SKM-1 (cell line): ENCODE results near the gene UPK3A.

Experiments
- DNase-seq: peaks from one replicate; lab custom pipeline; 2025; ENCODE audit not compliant: unreplicated experiment; lab: John Stamatoyannopoulos, UW

The UPK3A gene

DNA sequence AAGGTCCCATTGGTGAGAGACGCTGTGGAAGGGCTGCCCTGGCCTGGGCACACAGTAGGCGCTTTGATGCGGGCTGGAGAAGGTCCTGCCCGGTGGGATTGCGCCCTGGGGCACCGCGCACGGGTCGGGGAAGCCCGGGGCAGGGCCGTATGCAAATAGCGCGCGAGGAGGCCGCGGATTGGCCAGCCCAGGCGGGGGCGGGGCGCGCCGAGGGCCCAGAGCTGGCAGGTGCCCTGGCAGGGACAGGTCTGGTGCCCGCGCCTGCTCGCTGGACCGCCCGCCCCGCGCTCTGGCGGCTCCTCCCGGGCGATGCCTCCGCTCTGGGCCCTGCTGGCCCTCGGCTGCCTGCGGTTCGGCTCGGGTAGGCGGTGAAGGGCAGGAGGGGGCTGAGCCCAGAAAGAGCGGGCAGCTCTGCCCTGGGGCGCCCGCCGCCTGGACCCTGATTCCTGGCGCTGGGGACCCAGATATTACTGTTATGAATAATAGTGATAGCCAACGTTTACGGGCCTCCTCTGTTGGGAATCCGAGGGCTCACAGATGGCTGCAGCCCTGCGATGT is at the start of gene UPK3A:
Gene UPK3A, plus strand, starts transcription at position 245 of the 558 bp plus-strand sequence. Its CDS starts 65 bp downstream, at position 310.
- DNase-seq = no peak

GRCh38 chr22:45235101-45235777 is 49.5 kb upstream of the UPK3A start:
- DNase-seq = peak; percentile 91

- no peak for DNase-seq
These were observed 48.9 kb upstream of the UPK3A start for GRCh38 chr22:45235851-45236342.

DNA sequence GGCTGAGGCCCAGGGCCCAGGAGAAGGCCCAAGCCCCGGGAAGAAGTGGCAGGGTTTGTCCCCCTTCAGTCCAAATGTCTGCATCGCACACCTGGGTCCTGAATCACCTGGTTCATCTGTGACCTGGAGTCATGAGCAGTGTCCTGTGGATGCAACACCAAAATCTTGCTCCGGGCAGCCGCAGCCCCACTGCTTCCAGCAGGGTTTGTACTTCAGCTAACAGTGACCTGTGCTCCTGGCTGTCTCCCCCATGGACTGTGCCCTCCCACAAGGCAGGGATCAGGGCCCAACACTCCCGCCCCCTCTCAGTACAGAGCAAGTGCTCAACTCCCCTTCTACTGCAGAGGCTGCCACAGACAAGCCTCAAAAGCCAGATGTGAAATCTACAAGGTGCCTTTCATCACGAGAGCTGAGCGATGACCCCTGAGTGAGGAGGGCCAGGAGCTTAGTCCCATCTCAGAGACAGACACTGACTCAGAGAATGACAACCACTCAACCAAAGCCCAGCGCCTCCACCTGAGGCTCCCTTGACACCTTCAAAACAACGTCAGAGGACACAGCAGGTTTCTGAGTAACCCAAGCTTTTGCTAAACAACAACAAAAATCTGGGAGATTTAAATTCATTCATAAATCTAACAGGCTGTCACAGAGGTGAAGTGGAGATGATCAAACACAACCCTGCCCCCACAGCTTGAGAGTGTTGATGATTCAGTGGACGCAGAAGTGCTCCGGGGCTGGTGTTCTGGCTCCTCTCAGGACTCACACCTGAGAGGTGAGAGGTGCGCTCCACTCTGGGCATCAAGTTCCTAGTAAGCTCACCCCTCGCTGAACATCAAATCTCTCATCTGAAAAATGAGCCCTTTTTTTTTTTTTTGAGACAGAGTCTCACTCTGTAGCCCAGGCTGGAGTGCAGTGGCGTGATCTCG is 47.4 kb upstream of the UPK3A start:
- no peak for DNase-seq

DNA sequence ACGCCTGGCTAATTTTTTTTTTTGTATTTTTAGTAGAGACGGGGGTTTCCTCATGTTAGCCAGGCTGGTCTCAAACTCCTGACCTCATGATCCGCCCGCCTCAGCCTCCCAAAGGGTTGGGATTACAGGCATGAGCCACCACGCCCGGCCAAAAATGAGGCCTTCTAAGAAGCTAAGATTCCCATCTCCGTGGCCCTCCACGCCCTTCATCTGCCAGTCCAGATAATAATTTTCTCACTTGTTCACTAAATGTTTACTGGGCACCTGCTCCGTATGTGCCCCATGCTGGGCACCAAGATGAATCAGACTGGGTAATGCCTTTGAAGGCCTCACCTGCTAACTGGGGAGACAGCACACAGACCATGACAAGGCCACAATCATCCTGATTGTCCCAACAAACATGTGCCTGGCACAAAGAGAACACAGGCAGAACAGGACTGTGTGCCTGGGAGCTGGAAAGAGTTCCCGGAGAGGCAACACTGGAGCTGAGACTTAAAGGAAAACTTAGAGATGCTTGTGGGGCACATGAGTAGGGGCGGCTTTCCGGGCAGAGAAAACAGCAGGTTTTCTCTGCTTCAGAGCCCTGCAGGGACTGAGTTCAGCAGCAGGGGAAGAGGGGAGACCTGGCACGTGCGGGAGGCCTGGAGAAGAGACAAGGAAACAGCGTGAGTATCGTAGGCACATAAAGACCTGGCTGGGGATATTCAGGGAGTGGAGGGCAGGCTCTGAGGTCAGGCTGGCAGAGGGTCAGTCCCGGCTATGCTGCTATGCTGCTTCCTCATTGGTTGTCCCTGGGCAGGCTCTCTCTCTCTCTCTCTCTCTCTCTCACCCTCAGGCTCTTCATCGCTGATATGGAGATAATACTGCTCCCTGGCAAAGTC is 46.4 kb upstream of the UPK3A start:
- no peak for DNase-seq

DNA sequence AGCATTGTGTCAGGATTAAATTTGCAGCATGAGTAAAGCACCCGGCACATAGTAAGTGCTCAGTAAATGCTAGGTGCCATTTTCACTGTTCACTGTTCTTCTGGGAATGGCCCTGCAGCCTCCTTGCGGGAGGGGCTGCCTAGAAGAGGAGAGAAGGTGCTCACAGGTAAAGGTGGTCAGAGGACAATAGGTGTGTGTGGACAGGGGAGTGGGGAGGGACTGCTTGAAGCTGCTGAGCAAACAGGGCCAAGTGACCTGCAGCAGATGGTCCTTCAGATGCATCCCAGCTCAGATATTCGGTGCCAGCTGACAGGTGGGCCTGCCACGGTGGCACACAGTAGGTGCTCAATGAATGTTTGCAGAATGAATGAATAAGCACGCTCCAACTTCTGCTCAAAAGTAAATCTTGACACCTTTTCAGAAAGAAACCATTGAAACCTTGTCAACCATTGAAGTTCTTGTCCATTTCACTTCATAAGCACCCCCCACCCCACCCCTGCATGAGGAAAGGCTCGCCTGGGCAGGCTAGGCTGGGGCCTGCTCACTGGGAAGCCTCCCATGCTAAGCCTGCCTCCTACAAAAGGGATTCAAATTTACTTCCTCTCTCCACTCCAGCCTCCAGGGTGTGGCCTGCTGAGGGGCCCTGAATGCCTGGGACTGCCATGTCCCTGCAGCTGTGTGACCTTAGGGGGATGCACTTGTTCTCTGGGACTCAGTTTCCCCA is 45.6 kb upstream of the UPK3A start:
- peak; percentile 53 for DNase-seq

GRCh38 chr22:45239681-45240051 is 45.1 kb upstream of the UPK3A start:
- no peak for DNase-seq

- DNase-seq = no peak
These were observed 44.5 kb upstream of the UPK3A start for GRCh38 chr22:45240104-45240809.

DNA sequence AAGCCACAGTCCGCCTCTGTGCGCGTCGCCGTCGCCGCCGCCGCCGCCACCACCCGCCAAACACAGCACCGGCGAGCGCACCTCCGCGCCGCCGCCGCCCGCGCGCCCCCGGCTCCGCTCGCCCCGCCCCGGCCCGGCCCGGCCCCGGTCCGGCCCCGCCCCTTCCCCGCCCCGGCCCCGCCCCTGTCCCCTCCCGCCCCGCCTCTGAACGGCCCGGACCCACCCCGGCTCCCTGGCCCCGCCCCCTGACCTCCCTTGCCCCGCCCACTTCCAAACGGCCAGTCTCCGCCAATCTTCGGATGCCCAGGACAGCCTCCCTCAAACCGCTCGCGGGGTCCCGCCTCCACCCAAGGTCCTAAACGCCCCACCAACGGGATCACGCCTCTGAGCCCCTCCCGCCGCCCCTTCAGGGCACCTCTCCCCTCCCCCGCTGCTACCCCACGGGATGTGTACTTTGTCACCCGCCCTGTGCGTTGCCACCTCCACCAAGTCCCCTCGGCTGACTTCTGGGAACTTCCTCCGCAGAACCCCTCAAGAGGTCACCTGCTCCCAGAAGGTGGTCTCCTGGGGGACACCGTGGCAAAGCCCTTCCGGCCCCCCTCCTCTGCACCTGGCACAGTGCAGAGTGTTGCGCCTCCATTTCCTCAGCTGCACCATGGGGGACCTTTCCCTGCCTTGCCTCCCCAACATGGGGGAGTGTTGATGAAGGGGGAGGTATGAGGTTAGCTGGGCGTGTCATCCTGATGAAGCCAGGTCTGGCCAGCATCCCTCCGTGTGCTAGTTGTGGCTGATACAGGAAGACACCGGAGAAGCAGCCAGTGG is 43.7 kb upstream of the UPK3A start, which contains the start of gene KIAA0930:
Gene KIAA0930, minus strand, starts transcription at position 85 of the 822 bp plus-strand sequence. CDS start 191 bp downstream, outside the sequence.
- no peak for DNase-seq

DNA sequence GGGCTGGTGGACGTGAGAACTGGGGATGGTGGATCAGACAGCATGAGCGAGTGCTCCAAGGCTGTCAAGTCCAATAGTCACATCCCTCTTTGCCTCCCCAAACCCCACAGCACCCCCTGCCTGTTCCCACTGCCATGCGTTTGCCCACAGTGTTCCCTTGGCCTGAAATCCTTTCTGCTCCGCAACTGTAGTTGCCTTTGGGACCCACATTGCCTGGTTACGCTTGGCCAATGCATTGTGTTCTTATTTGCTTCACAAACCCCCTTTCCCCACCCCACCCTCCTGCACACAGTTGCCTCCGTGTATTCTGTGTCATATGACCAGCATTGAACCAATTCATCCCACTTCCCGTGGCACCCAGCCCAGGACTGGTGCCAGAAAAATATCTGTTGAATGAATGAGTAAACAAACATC is 42.0 kb upstream of the UPK3A start:
- no peak for DNase-seq

DNA sequence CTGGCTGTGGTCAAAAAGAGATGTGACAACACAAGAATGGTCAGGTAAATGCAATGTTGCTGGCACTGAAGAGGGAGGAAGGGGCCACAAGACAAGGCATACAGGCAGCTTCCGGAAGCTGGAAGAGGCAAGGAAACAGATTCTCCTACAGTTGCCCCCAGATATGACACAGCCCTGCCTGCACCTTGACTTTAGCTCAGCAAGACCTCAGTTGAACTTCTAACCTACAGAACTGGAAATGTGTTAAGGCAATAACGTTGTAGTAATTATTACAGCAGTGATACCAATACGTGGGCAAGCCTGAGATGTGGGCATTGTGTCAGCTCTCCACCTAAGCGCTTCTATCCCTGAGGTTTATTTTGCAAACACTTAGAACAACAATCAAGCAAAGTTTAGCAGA is 39.8 kb upstream of the UPK3A start:
- no peak for DNase-seq

- DNase-seq = no peak
These were observed 38.4 kb upstream of the UPK3A start for GRCh38 chr22:45246060-45246985.

DNA sequence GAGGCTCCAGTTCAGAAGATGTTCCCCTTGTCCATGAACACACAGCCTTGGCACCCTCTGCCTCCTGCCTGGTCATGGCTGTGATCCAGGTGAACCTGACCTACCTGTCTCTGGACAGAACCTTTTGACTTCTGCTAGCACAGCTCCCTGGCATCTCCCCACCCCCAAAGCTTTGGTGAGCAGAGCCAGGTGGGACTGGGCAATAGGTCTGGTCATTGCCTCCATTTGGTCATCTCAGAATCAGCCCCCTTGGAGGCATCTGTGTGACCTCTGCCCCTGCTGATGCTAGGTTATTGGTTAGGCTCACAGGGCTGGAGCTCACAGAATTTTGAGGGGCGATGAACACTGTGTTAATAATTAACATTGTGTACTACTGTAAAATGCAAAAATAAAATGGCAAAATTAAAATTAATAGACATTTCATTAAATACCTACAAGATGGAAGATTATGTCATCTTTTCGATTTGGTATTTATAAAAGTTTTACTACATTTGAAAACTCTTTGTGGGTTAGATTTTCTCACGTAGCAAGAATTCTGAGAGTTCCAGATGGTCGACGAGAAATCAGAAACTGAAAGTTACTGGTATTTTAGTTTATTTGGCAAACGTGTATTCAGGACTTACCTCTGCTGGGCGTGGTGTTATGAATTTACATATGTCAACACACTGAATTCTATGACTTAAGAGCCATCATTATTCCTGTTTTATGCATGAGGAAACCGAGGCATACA is 35.8 kb upstream of the UPK3A start:
- no peak for DNase-seq

- DNase-seq = no peak
These were observed 32.9 kb upstream of the UPK3A start for GRCh38 chr22:45251825-45252224.

- no peak for DNase-seq
These were observed 31.6 kb upstream of the UPK3A start for GRCh38 chr22:45253039-45253641.

DNA sequence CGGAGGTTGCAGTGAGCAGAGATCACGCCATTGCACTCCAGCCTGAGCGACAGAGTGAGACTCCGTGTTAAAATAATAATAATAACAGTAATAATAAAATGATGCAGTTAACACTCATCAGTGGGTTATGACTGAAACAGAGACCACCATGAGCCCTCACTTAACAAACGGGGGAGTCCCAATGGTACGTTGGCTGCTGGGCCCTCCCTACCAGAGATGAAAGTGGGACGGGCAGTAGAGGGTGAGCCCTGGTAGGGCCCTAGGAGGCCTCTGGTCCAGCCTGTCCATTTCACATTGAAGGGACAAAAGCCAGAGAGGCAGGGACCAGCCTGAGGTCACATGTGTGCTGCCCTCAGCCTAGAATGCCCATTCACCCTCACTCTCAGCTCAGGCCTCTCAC is 30.4 kb upstream of the UPK3A start:
- no peak for DNase-seq
